Measurements from ENCODE around the gene FGGY. TPM values are rescaled to one million over a fixed set of nuclear protein-coding genes. Genes with fewer than 3 reads are reported as not detected.
A peak's percentile ranks its signal among the peaks of the same experiment; 100 is the strongest.

The FGGY gene
- total RNA-seq, 1 donor: 24.6 TPM

DNA sequence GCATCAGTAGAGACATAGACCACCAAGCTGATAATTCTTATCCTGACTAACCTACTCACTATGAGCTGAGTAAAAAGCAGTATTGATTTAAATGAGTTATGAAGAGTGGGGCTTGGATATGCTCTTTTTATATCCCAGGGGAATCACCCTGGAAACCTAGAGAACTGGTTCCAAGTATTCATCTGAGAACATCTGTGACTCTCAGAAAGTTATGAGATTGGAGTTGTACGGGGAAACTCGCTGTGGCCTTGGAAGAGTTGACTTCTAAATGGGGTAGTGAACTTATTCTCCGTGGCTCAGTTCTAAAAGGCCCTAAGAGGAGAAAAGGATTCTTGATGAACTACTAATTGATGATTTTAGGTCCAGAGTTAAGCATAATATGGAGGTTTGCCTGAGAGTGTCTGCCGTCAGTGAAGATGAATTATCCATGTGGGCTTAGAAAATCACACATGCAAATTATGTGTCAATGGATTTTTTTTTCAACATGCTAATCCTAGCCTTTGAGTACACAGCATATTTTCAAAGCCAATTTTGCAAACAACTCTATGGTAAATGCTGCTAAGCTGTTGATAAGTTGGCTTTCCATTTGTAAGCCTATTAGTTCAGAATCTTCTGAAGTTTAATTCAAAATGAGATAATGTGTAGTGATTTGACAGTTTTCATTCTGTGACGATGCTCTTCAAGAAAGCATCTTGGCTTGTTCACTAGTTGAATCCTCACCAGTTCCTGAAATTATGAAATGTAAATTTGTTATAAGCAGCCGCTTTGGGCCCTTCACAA is 122.7 kb downstream of the FGGY start:
- Histone ChIP-seq H3K79me2 (ENCODE audit: insufficient read depth, low read length) (no peaks in the 10 kb centered on the region), H4K20me1 (ENCODE audit: insufficient read depth, low read length) (no peaks in the 10 kb centered on the region), H3K27ac (ENCODE audit: low read depth, low read length) (no peak overlapping the region), H3K27me3 (ENCODE audit: insufficient read depth, low read length) (no peaks in the 10 kb centered on the region), H3K4me1 (ENCODE audit: insufficient read depth, low read length) (peaks cover 5% of the 10 kb centered on the region), H3K9me3 (ENCODE audit: low read depth, low read length) (no peaks in the 10 kb centered on the region), H3K4me3 (ENCODE audit: insufficient read depth, low read length) (no peak overlapping the region), H2AFZ (ENCODE audit: low read length) (no peak overlapping the region), H3K4me2 (ENCODE audit: insufficient read depth, low read length) (no peak overlapping the region), H3K36me3 (ENCODE audit: insufficient read depth, low read length) (no peaks in the 10 kb centered on the region)
- peak; percentile 65 for DNase-seq (ENCODE audit: insufficient read length, low spot score, missing footprints)
- TF ChIP-seq, protein P1, sequence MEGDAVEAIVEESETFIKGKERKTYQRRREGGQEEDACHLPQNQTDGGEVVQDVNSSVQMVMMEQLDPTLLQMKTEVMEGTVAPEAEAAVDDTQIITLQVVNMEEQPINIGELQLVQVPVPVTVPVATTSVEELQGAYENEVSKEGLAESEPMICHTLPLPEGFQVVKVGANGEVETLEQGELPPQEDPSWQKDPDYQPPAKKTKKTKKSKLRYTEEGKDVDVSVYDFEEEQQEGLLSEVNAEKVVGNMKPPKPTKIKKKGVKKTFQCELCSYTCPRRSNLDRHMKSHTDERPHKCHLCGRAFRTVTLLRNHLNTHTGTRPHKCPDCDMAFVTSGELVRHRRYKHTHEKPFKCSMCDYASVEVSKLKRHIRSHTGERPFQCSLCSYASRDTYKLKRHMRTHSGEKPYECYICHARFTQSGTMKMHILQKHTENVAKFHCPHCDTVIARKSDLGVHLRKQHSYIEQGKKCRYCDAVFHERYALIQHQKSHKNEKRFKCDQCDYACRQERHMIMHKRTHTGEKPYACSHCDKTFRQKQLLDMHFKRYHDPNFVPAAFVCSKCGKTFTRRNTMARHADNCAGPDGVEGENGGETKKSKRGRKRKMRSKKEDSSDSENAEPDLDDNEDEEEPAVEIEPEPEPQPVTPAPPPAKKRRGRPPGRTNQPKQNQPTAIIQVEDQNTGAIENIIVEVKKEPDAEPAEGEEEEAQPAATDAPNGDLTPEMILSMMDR (IDR thresholded peaks at IDR 0.05; ENCODE audit: extremely low read depth, low read depth, low read length): no peak

GRCh38 chr1:59421232-59421920 is 124.5 kb downstream of the FGGY start:
- H2AFZ ChIP-seq (ENCODE audit: low read length): no peak overlapping the region
- no peak overlapping the region for H3K4me3 ChIP-seq (ENCODE audit: insufficient read depth, low read length)
- no peaks in the 10 kb centered on the region for H4K20me1 ChIP-seq (ENCODE audit: insufficient read depth, low read length)
- H3K4me2 ChIP-seq (ENCODE audit: insufficient read depth, low read length): no peak overlapping the region
- H3K27me3 ChIP-seq (ENCODE audit: insufficient read depth, low read length): no peaks in the 10 kb centered on the region
- H3K79me2 ChIP-seq (ENCODE audit: insufficient read depth, low read length): no peaks in the 10 kb centered on the region
- no peaks in the 10 kb centered on the region for H3K9me3 ChIP-seq (ENCODE audit: low read depth, low read length)
- no peak overlapping the region for H3K27ac ChIP-seq (ENCODE audit: low read depth, low read length)
- no peaks in the 10 kb centered on the region for H3K36me3 ChIP-seq (ENCODE audit: insufficient read depth, low read length)
- TF ChIP-seq, protein P1 (IDR thresholded peaks at IDR 0.05; ENCODE audit: extremely low read depth, low read depth, low read length): no peak
- no peaks in the 10 kb centered on the region for H3K4me1 ChIP-seq (ENCODE audit: insufficient read depth, low read length)
- no peak for DNase-seq (ENCODE audit: insufficient read length, low spot score, missing footprints)

DNA sequence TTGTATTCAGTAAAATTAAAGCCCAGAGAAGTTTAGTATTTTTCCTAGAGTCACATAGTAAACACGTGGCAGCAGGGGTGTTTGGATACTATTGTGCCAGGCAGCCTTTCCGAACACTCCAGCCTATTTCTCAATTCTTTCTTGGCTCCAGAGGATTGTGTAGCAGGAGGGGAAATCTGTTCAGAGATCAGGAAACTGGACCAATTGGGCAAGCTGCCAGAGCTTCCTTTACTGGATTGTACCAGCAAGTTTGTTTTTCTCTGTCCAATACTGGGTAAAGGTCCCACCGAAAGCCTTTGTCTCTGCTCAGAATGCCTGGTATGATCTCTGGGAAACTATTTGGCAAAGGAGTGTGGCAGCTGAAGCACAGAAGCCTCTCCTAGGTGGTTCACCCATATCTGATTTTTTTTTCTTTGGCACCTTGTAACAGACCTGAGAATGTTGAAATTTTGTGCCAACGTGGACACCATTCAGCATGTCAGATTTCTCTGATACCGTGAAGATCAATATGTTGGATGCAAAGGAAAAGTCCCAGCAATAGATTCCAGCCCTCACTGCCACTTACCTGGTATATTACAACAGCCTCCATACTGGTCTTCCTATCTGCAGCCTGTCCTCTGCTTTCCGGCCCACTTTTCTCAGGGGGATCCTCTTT is 126.2 kb downstream of the FGGY start:
- no peak for DNase-seq (ENCODE audit: insufficient read length, low spot score, missing footprints)
- Histone ChIP-seq H3K79me2 (ENCODE audit: insufficient read depth, low read length) (no peaks in the 10 kb centered on the region), H3K9me3 (ENCODE audit: low read depth, low read length) (no peaks in the 10 kb centered on the region), H4K20me1 (ENCODE audit: insufficient read depth, low read length) (no peaks in the 10 kb centered on the region), H3K36me3 (ENCODE audit: insufficient read depth, low read length) (no peaks in the 10 kb centered on the region), H3K4me2 (ENCODE audit: insufficient read depth, low read length) (no peak overlapping the region), H3K4me3 (ENCODE audit: insufficient read depth, low read length) (no peak overlapping the region), H2AFZ (ENCODE audit: low read length) (no peak overlapping the region), H3K27ac (ENCODE audit: low read depth, low read length) (no peak overlapping the region), H3K4me1 (ENCODE audit: insufficient read depth, low read length) (no peaks in the 10 kb centered on the region), H3K27me3 (ENCODE audit: insufficient read depth, low read length) (no peaks in the 10 kb centered on the region)
- TF ChIP-seq, protein P1 (IDR thresholded peaks at IDR 0.05; ENCODE audit: extremely low read depth, low read depth, low read length): no peak

GRCh38 chr1:59427155-59427554 is 130.3 kb downstream of the FGGY start:
- no peaks in the 10 kb centered on the region for H4K20me1 ChIP-seq (ENCODE audit: insufficient read depth, low read length)
- no peak overlapping the region for H3K27ac ChIP-seq (ENCODE audit: low read depth, low read length)
- H3K4me1 ChIP-seq (ENCODE audit: insufficient read depth, low read length): no peaks in the 10 kb centered on the region
- no peaks in the 10 kb centered on the region for H3K79me2 ChIP-seq (ENCODE audit: insufficient read depth, low read length)
- DNase-seq (ENCODE audit: insufficient read length, low spot score, missing footprints): no peak
- H3K4me3 ChIP-seq (ENCODE audit: insufficient read depth, low read length): no peak overlapping the region
- no peak overlapping the region for H3K4me2 ChIP-seq (ENCODE audit: insufficient read depth, low read length)
- H3K36me3 ChIP-seq (ENCODE audit: insufficient read depth, low read length): no peaks in the 10 kb centered on the region
- no peak overlapping the region for H2AFZ ChIP-seq (ENCODE audit: low read length)
- H3K9me3 ChIP-seq (ENCODE audit: low read depth, low read length): no peaks in the 10 kb centered on the region
- H3K27me3 ChIP-seq (ENCODE audit: insufficient read depth, low read length): no peaks in the 10 kb centered on the region
- TF ChIP-seq, protein P1 (IDR thresholded peaks at IDR 0.05; ENCODE audit: extremely low read depth, low read depth, low read length): no peak

Measured in osteoblast (primary cell).